ENCODE results near the gene FOXL1. TPM values are rescaled to one million over a fixed set of nuclear protein-coding genes. Genes with fewer than 3 reads are reported as not detected.

Gene FOXL1
- total and polyA plus RNA-seq, 9 of the 15 experiments (the other 6 are each of a cell fraction or from before 2014, with no cell fraction given) = not detected

GRCh38 chr16:86554917-86555703, 23.2 kb upstream of the FOXL1 start, which contains the start of gene MTHFSD (continued):
- no peak for TF ChIP-seq CLOCK (CRISPR knock-in tag; IDR thresholded peaks at IDR 0.05; ENCODE audit: borderline replicate concordance)
- peak; percentile 78 for TF ChIP-seq SUPT5H (IDR thresholded peaks at IDR 0.05)
- no peak for TF ChIP-seq HMG20A (CRISPR knock-in tag; conservative IDR thresholded peaks at IDR 0.05)
- no peak for TF ChIP-seq SP2 (IDR thresholded peaks at IDR 0.05; ENCODE audit: extremely low read depth, low read depth, low read length, poor library complexity, severe bottlenecking)
- TF ChIP-seq THAP12 (CRISPR knock-in tag; IDR thresholded peaks at IDR 0.05) = no peak
- TF ChIP-seq SRSF3 (IDR thresholded peaks at IDR 0.05; ENCODE audit: insufficient read depth, low read length) = no peak
- peak; percentile 51; the same call in 1 of the 2 replicates for TF ChIP-seq CBX1 (IDR thresholded peaks at IDR 0.05; ENCODE audit: low read depth)
- TF ChIP-seq ATF2 (CRISPR knock-in tag; IDR thresholded peaks at IDR 0.05) = peak; percentile 73; the same call in 1 of the 2 replicates
- no peak for TF ChIP-seq E4F1 (CRISPR knock-in tag; IDR thresholded peaks at IDR 0.05; ENCODE audit: borderline replicate concordance)
- no peak for TF ChIP-seq ZC3H11A (IDR thresholded peaks at IDR 0.05; ENCODE audit: low read depth, low read length)
- TF ChIP-seq SRSF9 (IDR thresholded peaks at IDR 0.05; ENCODE audit: borderline replicate concordance, low read depth, low read length) = no peak
- no peak for TF ChIP-seq TAL1 (IDR thresholded peaks at IDR 0.05)
- peak; percentile 74 to 85 for TF ChIP-seq KDM1A (IDR thresholded peaks at IDR 0.05)
- TF ChIP-seq POLR2A (conservative IDR thresholded peaks at IDR 0.05) = peak; percentile 81
- TF ChIP-seq ATF7 (IDR thresholded peaks at IDR 0.05) = peak; percentile 98
- no peak for TF ChIP-seq SMARCA4 (IDR thresholded peaks at IDR 0.05)
- no peak for TF ChIP-seq KAT8 (IDR thresholded peaks at IDR 0.05; ENCODE audit: low read depth)
- TF ChIP-seq ZEB2 (IDR thresholded peaks at IDR 0.05) = no peak
- no peak for TF ChIP-seq ZNF184 (CRISPR knock-in tag; IDR thresholded peaks at IDR 0.05)
- peak; percentile 94 for TF ChIP-seq PHF8 (IDR thresholded peaks at IDR 0.05; ENCODE audit: borderline replicate concordance, low read length)
- TF ChIP-seq BCL6 (CRISPR knock-in tag; IDR thresholded peaks at IDR 0.05) = no peak
- TF ChIP-seq NRF1 (conservative IDR thresholded peaks at IDR 0.05 in 1 of 2, IDR thresholded peaks at IDR 0.05 in 1 of 2) = peak; percentile 98

Measured in K562 (cell line).